ENCODE results near the gene SPAG16. TPM values are rescaled to one million over a fixed set of nuclear protein-coding genes. Genes with fewer than 3 reads are reported as not detected.
"Not testable (repeated sequence)": the region's sequence is repeated elsewhere in the genome, so short reads cannot be mapped to it uniquely, and the experiment has no call there.

The SPAG16 gene
- total RNA-seq, 1 donor: 35.2 TPM

GRCh38 chr2:213669657-213670056 is 385.4 kb downstream of the SPAG16 start:
- no peak for DNase-seq (ENCODE audit: low read depth)

GRCh38 chr2:213678437-213679218 is 394.4 kb downstream of the SPAG16 start:
- no peak overlapping the region for H3K4me3 ChIP-seq (ENCODE audit: low read depth, low read length)
- DNase-seq (ENCODE audit: low read depth): no peak
- TF ChIP-seq CTCF (IDR thresholded peaks at IDR 0.05; ENCODE audit: insufficient read depth, low read length): no peak

More at GRCh38 chr2:213669657-213670056, 385.4 kb downstream of the SPAG16 start:
- no peak overlapping the region for H3K4me3 ChIP-seq (ENCODE audit: low read depth, low read length)
- no peak for TF ChIP-seq CTCF (IDR thresholded peaks at IDR 0.05; ENCODE audit: insufficient read depth, low read length)

DNA sequence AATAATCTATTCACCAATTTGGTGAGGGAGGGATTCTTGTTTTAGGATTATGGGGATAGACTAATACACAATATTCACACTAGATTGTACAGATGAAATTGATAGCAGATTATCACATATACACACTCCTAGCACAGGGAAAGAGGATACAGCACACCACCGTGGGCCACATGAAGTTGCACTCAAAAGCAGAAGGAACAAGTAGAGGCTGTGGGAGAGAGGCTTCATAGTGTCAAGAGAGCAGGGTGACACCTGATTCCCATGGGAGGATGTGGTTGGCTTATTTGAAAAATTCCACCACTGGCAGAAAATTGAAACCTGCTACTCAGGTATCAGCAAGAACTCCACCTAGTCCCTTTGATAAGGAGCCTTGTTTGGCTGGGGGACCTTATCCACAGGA is 395.6 kb downstream of the SPAG16 start:
- H3K4me3 ChIP-seq (ENCODE audit: low read depth, low read length): no peak overlapping the region
- TF ChIP-seq CTCF (IDR thresholded peaks at IDR 0.05; ENCODE audit: insufficient read depth, low read length): no peak
- no peak for DNase-seq (ENCODE audit: low read depth)

- no peak for DNase-seq (ENCODE audit: low read depth)
- no peak for TF ChIP-seq CTCF (IDR thresholded peaks at IDR 0.05; ENCODE audit: insufficient read depth, low read length)
- H3K4me3 ChIP-seq (ENCODE audit: low read depth, low read length): no peak overlapping the region
Measured at GRCh38 chr2:213682276-213682675, 398.0 kb downstream of the SPAG16 start.

GRCh38 chr2:213688133-213688532 is 403.9 kb downstream of the SPAG16 start:
- TF ChIP-seq CTCF (IDR thresholded peaks at IDR 0.05; ENCODE audit: insufficient read depth, low read length): no peak
- DNase-seq (ENCODE audit: low read depth): no peak
- no peak overlapping the region for H3K4me3 ChIP-seq (ENCODE audit: low read depth, low read length)

DNA sequence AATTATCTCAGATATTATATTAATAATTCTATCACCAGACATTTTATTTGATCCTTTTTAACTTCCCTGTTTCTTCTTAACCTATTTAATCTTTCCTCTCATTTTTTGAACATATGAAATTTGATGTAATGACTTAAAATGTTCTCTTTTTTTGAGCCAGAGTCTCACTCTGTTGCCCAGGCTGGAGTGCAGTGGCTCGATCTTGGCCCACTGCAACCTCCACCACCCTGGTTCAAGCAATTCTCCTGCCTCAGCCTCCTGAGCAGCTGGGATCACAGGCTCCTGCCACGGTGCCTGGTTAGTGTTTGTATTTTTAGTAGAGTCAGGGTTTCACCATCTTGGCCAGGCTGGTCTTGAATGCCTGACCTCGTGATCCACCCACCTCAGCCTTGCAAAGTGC is 404.6 kb downstream of the SPAG16 start:
- H3K4me3 ChIP-seq (ENCODE audit: low read depth, low read length): not testable (repeated sequence)

GRCh38 chr2:213689585-213689984 is 405.3 kb downstream of the SPAG16 start:
- no peak for TF ChIP-seq CTCF (IDR thresholded peaks at IDR 0.05; ENCODE audit: insufficient read depth, low read length)

More for the DNA sequence above, 404.6 kb downstream of the SPAG16 start:
- DNase-seq (ENCODE audit: low read depth): not testable (repeated sequence)

More at GRCh38 chr2:213689585-213689984, 405.3 kb downstream of the SPAG16 start:
- DNase-seq (ENCODE audit: low read depth): no peak
- no peak overlapping the region for H3K4me3 ChIP-seq (ENCODE audit: low read depth, low read length)
